A204.1 (cell line): Measurements from ENCODE around the gene RALB.

Experiments
- FAIRE-seq: peaks from 2 replicates; lab custom pipeline; 2012; peaks lifted over from hg19 to GRCh38; lab: Jason Lieb, UNC

RALB gene

DNA sequence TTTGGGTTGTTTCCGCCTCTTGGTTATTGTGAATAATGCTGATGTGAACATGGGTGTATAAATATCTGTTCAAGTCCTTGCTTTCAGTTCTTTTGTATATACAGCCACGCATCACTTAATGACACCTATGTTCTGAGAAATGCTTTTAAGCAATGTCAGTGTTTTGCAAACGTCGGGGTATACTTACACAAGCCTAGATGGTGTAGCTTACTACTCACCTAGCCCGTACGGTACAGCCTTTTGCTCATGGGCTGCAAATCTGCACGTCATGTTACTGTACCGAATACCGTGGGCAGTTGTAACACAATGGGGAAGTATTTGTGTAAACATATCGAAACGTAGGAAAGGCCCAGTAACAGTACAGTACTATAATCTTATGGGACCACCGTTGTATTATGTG is 12.4 kb downstream of the RALB start:
- FAIRE-seq: no peak

DNA sequence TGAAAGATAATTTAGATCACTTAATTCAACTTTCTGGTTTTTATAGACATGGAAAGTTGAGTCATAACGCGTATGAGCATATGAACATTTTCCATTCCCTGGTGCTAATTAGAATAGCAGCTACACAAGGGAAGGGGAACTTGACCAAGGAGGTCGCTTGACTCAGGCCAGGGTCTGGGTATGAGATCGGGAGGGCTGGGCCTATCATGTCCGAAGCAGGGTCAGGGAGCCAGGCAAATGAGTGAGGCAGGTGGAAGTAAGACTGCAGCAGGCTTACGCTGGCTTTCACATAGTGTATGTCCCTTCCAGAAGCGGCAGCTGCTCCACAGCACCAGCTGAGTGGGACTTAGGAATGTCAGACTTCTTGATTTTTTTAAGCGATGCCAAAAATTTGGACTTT is 14.7 kb downstream of the RALB start:
- FAIRE-seq: no peak

DNA sequence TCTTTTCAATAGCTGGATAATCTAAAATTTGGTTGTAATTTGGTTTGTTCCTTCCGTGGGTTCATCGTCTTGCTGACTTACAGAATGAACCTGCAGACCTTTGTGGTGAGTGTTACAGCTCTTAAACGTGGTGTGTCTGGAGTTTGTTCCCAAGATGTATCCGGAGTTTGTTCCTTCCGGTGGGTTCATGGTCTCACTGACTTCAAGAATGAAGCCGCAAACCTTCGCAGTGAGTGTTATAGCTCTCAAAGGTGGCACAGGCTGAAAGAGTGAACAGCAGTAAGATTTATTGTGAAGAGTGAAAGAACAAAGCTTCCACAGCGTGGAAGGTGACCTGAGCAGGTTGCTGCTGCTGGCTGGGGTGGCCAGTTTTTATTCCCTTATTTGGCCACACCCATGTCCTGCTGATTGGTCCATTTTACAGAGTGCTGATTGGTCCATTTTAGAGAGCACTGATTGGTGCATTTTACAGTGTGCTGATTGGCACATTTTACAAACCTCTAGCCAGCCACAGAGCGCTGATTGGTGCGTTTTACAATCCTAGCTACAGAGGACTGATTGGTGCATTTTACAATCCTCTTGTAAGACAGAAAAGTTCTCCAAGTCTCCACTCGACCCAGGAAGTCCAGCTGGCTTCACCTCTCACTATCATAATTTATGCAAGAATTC is 16.6 kb downstream of the RALB start:
- no peak for FAIRE-seq

DNA sequence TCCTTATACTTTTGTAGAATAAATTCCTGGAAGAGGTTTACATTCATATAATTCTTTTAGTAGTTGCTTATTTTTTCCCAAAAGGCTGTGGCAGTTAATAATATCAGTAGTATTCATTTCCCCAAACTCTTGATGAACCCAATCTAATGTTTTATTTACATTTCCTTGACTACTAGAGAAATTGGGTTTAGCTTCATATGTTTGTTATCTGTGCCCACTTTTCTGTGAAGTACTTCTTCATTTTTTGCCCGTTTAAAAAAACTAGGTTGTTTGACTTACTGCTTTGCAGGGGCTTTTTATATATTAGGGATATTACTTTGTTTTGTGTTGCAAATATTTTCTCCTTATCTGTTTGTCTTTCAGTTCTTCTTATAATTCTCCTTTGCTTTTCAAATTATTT is 17.2 kb downstream of the RALB start:
- FAIRE-seq: no peak

DNA sequence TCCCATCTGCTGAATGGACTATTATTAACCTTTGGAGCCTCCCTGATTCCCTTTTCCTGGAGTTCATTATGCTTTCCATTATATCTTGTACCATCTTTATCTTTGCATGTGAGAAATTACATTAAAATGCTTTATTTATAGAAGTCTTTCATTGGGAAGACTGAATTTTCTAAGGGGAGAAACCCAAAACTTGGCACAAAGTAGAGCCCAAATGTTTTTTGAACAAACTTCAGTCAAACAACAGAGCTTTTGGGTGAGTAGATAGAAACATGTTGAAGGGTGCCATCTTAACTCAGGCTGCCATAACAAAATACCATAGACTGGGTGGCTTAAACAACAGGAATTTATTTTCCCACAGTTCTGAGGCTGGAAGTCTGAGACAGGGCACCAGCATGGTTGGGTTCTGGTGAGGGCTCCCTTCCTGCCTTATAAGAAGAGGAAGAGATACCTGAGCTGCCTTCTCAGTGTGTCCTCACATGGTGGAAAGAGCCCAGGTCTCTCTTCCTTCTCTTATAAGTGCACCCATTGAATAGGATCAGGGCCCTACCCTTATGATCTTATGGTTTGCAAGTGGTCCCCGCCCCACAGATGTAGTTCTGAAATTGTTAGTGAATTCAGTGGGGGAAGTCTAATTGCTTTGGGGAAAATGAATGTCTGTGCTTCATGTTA is 19.2 kb downstream of the RALB start:
- FAIRE-seq: no peak

DNA sequence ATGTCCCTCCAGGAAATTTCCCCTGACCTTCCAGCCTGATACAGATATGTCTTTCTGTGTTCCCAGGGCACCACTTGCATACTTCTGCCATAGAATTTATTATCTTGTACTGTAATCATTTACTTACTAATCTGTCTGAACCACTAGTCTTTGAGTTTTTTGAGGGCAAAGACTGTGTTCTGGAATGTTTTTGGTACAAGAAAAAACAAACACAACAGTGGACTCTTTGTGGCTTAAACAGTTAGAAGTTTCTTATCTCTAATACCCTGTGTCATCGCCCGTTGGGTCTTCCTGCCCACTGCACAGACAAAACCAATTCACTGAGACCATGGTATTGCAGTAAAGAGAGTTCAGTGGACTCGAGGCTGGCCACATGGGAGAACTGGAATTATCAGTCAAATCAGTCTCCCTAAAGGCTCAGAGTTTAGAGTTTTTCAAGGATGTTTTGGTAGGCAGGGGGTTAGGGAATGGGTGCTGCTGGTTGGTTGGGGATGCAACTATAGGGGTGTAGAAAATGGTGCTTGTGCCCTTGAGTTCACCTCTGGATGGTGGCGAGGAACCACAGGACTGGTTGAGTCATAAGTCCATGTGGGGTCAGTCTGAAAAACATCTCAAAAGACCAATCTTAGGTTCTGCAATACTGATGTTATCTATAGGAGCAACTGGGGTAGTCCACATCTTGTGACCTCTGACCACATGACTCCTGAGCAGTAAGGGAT is 20.3 kb downstream of the RALB start:
- no peak for FAIRE-seq

DNA sequence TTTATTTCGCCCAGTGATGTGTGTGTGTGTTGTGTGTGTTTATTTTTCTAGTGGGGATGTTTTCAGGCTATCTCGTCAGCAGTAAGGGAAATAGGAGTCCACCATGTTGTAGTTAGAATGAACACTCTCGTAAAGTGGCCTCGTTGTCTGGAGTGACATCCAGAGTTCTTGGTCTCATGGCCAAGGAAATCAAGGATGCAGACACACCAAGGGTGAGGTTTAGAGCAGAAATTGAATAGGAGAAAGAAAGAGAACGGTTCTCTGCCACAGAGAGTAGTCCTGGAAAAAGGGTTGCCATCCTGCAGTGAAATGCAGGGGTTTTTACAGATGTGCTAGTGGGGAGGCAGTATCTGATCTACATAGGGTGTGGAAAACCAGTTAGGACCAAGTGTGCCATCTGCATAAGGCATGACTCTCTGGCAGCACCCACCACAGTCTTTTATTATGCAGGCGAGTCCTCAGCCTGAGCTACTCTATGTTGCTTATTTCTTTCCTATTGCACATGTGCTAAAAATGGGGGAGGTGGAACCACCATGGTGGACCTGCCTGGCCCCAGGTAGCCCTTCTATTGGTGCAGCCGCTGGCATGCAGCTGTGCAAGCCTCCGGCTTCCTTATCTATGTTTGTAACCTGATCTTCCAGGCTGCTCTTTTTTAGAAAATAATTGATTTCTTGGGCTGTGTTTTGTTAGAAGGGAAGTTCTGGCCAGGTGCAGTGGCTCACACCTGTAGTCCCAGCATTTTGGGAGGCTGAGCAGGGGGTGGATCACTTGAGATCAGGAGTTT is 23.2 kb downstream of the RALB start:
- FAIRE-seq: no peak

DNA sequence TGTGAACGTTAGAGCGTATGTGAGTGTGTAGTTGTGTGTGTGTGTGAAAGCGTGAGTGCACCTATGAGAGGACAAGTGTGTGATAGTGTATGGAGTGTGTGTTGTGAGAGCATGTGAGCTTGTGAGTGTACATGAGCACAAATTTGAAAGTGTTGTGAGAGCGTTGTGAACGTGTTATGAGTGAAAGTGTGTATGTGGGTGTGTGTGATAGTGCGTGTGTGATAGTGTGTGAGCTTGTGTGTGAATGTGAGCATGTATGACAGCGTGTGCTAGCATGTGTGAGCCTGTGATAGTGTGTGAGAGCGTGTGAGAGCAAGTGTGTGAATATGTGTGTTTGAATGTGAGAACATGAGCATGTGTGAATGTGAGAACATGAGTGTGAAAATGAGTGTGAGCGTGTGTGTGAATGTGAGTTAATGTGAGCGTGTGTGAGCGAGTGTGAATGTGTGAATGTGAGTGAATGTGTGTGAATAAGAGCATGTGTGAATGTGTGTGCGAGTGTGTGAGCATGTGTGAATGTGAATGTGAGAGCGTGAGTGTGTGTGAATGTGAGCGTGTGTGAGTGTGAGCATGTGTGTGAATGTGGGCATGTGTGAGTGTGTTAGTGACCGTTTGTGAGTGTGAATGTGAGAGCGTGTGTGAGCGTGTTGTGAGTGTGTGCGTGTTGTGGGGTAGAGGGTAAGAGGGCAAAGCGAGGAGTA is 25.0 kb downstream of the RALB start:
- FAIRE-seq: no peak

DNA sequence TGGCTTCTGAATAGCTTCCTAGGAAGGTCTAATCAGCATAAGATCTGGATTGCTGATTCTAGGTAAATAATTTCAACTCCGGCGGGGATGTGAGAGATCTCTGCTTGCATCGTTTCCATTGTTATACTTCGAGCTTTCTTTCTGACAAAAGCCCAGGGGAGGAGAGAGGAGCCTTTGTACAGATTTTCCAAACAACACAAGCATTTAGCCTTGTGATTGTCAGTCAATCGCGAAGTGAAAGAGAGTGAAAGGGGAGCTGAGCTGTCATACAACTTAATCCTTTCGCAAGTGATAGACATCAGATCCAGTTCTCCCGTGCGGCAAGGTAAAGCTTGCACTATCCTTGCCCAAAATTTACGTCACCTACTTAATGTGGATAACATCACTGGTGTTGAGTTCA is 26.2 kb downstream of the RALB start:
- FAIRE-seq: no peak

DNA sequence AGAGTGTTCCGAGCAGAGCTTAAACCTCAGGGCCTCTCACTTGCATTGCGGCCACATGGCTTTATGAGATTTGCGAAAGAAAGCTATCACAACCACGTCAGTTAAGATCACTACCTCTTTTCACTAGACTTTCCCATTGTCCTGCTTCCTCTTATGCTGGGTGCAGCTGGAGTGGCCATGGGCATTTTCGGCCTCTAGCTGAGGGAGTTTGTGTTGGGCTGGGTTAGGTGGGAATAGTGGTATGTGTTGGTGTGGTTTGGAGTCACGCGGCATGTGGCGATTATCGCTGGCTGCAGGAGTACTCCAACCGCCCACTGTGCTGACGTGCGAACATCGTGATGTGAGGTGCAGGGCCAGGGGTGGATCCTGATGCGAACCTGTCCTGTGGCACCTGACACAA is 27.1 kb downstream of the RALB start:
- FAIRE-seq: no peak

DNA sequence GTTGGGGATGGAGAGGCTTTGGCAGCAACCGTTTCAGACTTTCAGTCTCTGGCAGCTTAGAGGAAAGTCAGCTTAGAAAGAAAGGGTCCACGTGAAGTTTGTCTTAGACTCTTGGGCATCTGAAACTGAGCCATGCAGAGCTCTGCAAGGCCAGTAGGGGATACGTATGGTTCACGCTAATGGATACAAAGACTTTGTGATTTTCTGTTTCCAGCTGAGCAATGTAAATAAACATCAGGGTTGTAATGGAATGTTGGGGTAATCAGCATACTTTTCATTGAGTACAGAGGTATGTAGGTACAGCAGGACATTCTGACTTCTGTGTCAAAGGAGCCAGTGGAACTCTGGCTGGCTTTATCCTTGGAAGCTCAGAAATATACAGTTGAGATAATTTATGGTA is 31.0 kb downstream of the RALB start:
- FAIRE-seq: no peak

DNA sequence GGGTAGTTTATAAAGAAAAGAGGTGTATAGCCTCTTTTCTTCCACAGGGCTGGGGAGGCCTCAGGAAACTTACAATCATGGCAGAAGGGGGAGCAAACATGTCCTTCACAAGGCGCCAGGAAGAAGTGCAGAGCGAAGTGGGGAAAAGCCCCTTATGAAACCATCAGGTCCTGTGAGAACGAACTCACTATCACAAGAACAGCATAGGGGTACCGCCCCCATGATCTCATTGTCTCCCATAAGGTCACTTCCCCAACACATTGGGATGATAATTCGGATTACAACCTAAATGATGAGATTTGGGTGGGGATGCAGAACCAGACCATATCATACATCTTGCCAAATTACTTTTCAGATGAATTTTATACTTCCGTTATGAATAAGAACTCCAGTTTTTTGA is 32.4 kb downstream of the RALB start:
- FAIRE-seq: no peak

DNA sequence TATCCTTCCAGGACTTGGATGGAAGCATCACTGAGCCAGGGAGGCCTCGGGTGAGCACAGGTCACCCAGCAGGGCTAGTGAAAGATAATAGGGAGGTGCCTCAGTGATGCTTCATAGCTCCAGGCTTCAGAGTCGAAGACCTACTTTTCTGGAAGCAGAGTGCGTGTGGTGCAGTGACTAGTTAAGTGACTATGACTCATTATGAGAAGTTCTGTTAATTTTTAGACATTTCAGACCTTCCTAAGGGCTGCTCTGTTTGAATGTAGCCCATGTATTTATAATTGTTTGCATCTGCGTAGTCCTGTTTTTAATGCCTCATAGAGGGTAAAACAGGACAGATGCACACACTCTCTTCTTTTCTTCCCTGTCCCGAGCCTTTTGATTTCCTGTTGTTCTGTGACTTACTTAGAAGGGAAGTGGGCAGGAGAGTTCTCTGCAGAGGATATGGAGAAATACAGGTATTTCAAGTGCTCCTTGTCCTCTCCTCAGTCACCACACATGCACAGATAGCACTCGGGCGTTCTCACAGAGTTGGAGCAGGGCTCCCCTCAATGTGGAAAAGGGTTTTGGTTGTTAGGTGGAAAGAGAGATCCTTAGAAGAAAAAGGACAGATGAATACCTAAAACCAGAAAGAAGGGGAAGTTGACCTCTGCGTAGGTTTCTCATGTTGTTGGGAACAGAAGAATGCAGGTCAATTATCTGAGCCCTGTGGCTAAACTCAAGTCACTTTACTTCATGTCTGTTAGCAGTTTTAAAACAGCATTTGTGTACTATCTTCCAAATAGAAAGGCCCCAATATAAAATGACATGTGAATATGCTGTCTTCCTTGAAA is 34.7 kb downstream of the RALB start:
- FAIRE-seq: no peak

DNA sequence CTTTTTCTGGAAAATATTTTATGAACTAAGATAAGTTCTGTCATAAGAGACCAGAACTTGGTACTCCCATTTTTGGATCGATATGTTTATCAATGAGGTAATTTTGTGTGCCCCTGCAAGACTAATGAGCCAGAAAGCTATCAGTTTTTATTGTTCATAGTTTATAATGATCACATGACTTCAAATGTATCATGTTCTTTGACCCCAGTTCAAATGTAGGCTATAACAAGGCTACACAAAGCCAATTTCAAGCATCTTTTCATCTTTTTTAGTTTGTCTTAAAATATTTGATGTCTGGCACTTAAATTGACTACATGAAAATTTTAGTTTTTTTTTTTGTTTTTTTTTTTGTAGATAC is 35.3 kb downstream of the RALB start:
- FAIRE-seq: no peak

DNA sequence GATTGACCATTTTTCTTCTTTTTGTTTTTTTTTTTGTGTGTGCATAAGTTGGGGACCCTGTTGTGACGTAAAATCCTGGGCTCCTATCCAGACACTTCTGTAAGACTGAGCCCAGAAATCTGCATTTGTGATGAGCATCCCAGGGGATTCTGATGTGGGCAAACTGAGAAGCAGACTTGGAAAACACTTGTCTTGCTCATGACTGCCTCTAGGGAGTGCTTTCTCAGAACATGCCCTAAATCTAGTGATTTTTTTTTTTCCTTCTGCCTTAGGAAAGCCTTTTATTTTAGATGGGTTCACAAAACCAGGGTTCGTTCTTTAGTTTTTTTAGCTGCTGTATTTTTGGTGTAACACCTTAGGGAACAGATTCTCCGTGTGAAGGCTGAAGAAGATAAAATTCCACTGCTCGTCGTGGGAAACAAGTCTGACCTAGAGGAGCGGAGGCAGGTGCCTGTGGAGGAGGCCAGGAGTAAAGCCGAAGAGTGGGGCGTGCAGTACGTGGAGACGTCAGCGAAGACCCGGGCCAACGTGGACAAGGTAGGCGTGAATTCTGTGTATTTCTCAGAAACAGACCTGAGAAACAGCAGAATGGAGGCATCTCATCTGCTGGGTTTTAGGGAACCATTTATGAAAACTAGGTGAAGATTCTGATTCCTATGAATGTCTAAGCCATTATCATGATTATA is 36.7 kb downstream of the RALB start:
- no peak for FAIRE-seq

DNA sequence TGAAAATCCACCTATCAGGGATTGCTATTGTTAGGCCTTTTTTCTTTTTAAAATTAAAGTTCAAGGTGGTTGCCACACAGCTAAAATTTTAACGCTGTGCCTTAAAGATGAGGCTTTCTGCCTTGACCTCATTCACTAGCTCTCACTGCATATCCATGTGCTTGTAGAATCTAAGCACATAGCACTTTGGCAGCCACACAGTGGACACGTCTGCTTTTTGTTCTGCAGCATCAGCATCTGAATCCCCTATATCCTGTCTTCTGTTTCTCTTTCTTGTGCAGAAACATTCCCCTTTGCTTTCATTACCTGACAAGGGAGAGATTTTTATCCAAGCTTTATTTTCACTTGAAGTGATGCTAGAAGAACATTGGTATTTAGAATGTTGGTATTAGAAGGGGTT is 38.1 kb downstream of the RALB start:
- no peak for FAIRE-seq

DNA sequence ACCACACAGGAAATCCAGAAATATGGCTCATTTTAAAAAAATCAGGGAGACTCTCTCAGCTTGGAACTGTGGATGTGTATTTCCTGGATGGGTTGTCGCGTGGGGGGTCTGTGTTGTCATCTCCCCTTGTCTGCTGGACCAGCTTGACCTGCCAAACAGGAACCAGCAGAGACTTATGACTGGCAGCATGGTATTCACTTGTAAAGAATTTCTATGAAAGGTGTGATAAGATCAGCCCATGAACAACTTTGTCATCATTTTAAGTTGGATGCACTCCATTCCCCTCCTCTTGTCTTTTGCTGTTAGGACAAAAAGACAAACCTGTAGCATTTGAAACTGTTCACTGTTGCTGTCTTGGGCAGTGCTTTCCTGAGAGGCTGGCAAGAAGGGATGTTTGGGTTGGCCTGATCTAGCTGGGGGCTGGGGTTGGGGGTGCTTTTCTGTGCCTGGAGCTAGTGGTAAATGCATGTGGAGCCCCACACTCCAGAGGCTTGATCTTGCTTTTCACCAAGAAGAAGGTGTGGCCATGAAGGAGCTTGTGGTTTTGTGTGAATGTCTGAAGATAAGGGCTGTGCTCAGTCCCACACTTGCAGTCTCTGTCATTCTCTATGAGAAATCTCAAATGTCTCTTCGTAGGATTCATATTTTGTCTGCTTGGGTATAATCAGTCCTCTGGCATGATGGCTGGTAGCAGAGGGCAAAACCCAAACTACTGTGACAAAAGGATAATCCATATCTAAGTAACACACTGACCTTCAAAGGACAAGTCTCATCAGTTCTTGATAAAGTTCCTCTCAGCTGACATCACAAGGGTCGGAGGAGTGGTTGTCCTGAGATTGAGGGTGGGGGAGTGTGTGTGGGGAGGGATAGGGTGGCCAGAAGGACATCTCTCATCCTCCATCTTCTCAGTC is 39.0 kb downstream of the RALB start:
- no peak for FAIRE-seq

DNA sequence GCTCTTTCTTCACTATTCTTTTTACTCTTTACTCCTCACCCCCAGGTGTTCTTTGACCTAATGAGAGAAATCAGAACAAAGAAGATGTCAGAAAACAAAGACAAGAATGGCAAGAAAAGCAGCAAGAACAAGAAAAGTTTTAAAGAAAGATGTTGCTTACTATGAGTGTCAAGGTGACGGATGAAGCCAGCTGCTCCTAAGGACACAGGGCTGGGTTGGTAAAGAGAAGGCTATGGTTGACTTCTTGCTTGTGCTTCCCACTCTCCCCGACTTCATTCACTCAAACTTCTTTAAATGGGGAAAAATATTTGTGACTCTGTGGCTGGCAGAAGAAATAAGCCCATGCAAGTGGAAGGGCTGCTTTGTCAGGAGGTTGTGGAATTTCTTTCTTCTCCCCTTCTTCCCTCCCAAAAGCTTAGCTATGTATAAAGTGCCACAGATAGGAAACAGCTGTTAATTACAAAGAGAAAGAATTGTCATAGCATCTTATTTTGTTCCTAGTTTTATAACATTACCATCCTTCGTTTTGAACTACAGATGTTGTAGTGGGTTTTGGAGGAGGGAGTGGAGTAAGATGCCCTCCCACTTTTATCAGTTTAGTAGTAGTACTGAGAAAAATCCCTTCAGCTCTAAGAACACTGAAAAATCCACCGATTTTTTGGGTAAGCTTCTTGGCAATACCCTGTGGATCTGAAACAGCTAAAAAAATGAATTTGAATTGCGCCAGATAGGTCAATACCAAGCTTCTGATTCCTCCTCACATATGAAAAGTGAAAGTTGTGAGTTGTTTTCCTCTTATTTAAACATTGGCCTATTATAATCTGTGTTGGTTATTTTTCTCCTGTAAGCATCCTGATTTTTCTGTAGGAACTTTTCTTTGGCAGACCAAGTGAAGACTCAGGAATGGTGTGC is 40.7 kb downstream of the RALB start:
- no peak for FAIRE-seq

DNA sequence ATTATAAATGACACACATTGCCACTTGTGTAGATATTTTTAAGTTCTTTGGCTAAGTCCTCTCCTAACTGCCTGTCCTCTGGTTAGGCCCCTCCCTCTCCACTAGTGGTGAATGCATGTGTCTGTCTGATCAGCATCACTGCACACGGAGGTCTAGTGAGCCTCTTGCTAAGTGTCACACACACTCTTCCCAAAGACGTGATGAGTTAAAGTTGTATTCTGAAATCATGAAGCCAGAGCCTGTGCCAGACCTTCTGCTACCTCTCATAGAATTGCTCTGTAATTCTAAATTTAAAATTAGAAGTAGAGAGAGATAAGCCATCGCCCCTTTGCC is 41.3 kb downstream of the RALB start:
- FAIRE-seq: no peak
